Neural progenitor cell (in vitro differentiated cells): ENCODE data around the gene ENTPD2.

Experiments used
- CTCF ChIP-seq: fragments of 200-600 bp; sonication (generic); IDR thresholded peaks from 2 replicates; pipeline ENCODE4 v1.5.1; 2017; ENCODE audit warnings: antibody characterized with exemption, mild to moderate bottlenecking
- EZH2 ChIP-seq: fragments of 200-600 bp; sonication (generic); IDR thresholded peaks from 2 replicates; pipeline ENCODE4 v1.6.1; 2017; ENCODE audit warnings: antibody characterized with exemption, mild to moderate bottlenecking, moderate library complexity
- EZH2phosphoT487 ChIP-seq: fragments of 200-600 bp; sonication (generic); IDR thresholded peaks from 2 replicates; pipeline ENCODE4 v1.6.1; 2017; ENCODE audit warnings: antibody characterized with exemption

GRCh38 chr9:137067860-137068538, 14.1 kb upstream of the ENTPD2 start:
- peak; percentile 62 for TF ChIP-seq CTCF
- no peak for TF ChIP-seq EZH2phosphoT487
- no peak for TF ChIP-seq EZH2
